Duodenal mucosa (tissue), 2 donors: Measurements from ENCODE around the gene NFIA.

Experiments
- H3K27ac ChIP-seq: one replicate; pipeline ENCODE4 v1.7.0; 2013; ENCODE audit warnings: low read depth, low read length
- H3K27me3 ChIP-seq, 2 donors: one replicate each; pipeline ENCODE4 v1.7.0; 2013; ENCODE audit warnings: low read length in 2 of 2, control low read depth in 1 of 2; ENCODE audit not compliant: insufficient read depth in 2 of 2, control insufficient read depth in 1 of 2
- H3K36me3 ChIP-seq, 2 donors: one replicate each; pipeline ENCODE4 v1.7.0; 2013; ENCODE audit warnings: low read length in 2 of 2, control low read depth in 1 of 2; ENCODE audit not compliant: insufficient read depth in 2 of 2, control insufficient read depth in 1 of 2
- H3K4me1 ChIP-seq, 2 donors: one replicate each; pipeline ENCODE4 v1.7.0; 2013; ENCODE audit warnings: low read length in 2 of 2, control low read depth in 1 of 2; ENCODE audit not compliant: insufficient read depth in 2 of 2, control insufficient read depth in 1 of 2
- H3K4me3 ChIP-seq, 2 donors: one replicate each; pipeline ENCODE4 v1.7.0; 2013; ENCODE audit warnings: low read length in 2 of 2, low read depth in 1 of 2
- H3K9ac ChIP-seq, 2 donors: one replicate each; pipeline ENCODE4 v1.7.0; 2013; ENCODE audit warnings: low read length in 2 of 2, low read depth in 1 of 2
- H3K9me3 ChIP-seq, 2 donors: one replicate each; pipeline ENCODE4 v1.7.0; 2013; ENCODE audit warnings: low read length in 2 of 2, control low read depth in 1 of 2; ENCODE audit not compliant: control insufficient read depth in 1 of 2

Gene NFIA

GRCh38 chr1:61082311-61083012 is at the start of gene NFIA:
Gene NFIA (plus strand): TSS chr1:61082561.
- peak within 1 kb of the TSS; percentile 77 for H3K27ac ChIP-seq
- peaks cover 45 to 55% of the 10 kb centered on the region in 2 donors for H3K4me1 ChIP-seq
- H3K36me3 ChIP-seq, result no peaks in the 10 kb centered on the region
- H3K9ac ChIP-seq, result peak within 1 kb of the TSS; percentile 53 to 59
- H3K9me3 ChIP-seq, result no peaks in the 10 kb centered on the region
- H3K27me3 ChIP-seq, result no peaks in the 10 kb centered on the region
- H3K4me3 ChIP-seq, result peak within 1 kb of the TSS; percentile 85 to 89

GRCh38 chr1:61035880-61036279 is 46.5 kb upstream of the NFIA start:
- Histone ChIP-seq H3K4me1 (no peaks in the 10 kb centered on the region), H3K27me3 (no peaks in the 10 kb centered on the region), H3K9ac (no peak overlapping the region), H3K9me3 (peaks cover 0 to 6% of the 10 kb centered on the region in 2 donors), H3K36me3 (no peaks in the 10 kb centered on the region), H3K4me3 (no peak overlapping the region), H3K27ac (no peak overlapping the region)

DNA sequence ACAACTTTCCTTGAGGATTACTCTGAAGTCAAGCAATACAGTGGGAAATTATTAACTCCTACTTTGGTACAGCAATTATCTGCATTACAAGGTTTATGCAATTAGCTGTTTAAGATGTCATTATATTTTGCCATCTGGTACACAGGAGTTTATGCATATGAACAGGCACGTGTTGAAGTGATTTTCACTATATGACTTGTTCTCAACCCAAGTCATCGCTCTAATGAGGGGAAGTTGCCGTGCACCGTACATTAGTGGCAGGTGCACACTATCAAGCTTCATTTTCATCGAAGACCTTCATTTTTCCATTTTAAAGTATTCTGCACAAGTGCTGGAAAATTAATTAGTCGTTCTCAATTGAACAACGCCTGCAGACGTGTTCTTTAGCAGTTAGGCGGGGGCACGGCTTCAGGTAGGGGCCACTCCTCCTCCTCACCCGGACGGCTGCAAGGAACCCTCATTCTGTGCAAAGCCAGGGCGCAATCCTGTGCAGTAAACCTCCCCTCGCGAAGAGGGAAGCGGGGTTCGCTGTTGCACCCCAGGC is 39.8 kb upstream of the NFIA start:
- Histone ChIP-seq H3K4me3 (peak overlapping the region; percentile 69 to 73), H3K36me3 (no peaks in the 10 kb centered on the region), H3K4me1 (peaks cover 4 to 6% of the 10 kb centered on the region in 2 donors), H3K27ac (no peak overlapping the region), H3K9me3 (no peaks in the 10 kb centered on the region), H3K27me3 (peaks cover 0 to 3% of the 10 kb centered on the region in 2 donors), H3K9ac (peak overlapping the region in 1 of 2 donors; percentile 63)

DNA sequence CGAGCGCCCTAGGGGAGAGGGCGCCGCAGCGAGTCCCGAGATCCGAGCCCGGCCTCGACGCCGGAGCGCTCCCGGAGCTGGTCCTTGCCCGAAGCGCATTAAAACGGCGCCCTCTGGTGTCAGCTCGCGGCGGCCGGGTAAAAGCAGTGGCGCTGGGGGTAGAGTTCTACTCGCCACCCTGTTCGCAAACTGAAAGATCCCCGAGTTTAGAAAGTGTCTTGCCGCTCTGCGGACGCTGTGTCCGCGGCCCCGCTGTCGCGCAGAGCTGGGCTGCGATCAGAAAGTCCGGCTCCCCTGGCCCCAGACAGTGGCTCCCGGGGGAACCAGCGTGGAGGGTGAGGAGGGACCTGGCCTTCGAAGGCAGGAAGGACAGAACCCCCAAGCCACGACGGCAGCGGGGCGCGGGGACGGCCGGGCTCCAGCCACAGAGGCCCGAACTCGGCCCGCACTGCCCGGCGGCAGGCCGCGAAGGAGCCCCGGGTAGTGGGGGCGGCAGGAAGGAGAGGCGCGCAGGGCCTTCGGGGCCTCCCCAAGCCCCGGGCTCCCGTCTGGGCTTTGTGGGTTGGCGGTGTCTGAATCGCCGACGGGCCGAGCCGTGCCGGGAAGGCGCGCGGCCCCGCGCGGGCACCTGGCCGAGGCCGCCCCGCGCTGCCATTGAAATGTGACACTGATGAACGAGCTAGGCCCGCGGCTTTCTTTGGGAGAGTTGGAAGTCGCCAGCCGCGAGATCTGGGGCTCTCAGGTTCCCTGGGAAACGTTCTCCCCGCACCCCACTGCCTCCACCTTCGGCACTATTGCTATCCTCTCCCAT is 39.1 kb upstream of the NFIA start:
- Histone ChIP-seq H3K9me3 (no peaks in the 10 kb centered on the region), H3K27ac (no peak overlapping the region), H3K27me3 (peaks cover 0 to 3% of the 10 kb centered on the region in 2 donors), H3K4me1 (peaks cover 4 to 6% of the 10 kb centered on the region in 2 donors), H3K4me3 (peak overlapping the region; percentile 69 to 73), H3K9ac (peak overlapping the region; percentile 43 to 63), H3K36me3 (no peaks in the 10 kb centered on the region)

DNA sequence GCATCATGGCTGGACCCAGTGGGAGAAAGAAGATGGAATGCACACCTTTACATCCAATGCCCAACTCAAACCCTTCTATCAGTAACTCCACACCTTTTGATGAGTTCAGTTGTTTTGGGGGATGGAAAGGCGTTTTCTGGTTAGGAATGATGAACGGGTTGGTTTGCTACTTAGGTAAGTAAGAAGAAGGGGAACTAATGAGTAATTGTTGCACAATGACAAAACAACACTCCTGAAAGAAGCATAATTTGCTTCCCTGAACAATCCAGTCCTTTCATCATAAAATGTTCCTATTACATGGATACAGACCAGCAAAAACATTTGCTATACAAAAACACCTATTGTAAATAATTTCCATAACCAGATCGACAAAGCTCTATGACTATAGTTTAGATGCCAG is 35.9 kb upstream of the NFIA start:
- H3K4me1 ChIP-seq, result peaks cover 8 to 9% of the 10 kb centered on the region in 2 donors
- peaks cover 0 to 6% of the 10 kb centered on the region in 2 donors for H3K27me3 ChIP-seq
- H3K27ac ChIP-seq, result no peak overlapping the region
- H3K9ac ChIP-seq, result no peak overlapping the region
- no peaks in the 10 kb centered on the region for H3K36me3 ChIP-seq
- no peaks in the 10 kb centered on the region for H3K9me3 ChIP-seq
- no peak overlapping the region for H3K4me3 ChIP-seq

DNA sequence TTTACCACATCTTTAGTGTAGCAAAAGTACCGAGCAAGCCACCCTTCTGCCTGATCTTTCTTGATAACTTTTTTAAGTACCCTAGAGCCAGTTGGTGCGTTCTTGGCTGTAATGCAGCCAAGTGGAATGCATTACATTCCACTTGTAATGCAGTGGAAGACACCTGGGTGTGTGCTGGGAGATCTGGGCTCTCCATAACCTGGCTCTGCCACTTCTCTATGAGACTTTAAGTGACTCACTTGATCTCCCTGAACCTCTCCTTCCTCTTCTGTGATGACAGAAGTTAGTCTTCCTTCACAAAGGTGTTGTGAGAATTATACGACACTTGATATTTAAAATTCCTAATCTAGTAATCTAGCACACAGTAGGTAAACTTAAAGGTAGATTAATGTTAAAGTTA is 35.3 kb upstream of the NFIA start:
- no peak overlapping the region for H3K9ac ChIP-seq
- H3K27me3 ChIP-seq, result peaks cover 0 to 6% of the 10 kb centered on the region in 2 donors
- H3K36me3 ChIP-seq, result no peaks in the 10 kb centered on the region
- no peaks in the 10 kb centered on the region for H3K9me3 ChIP-seq
- peaks cover 8 to 9% of the 10 kb centered on the region in 2 donors for H3K4me1 ChIP-seq
- no peak overlapping the region for H3K27ac ChIP-seq
- no peak overlapping the region for H3K4me3 ChIP-seq

- no peaks in the 10 kb centered on the region for H3K36me3 ChIP-seq
- peaks cover 14 to 23% of the 10 kb centered on the region in 2 donors for H3K4me1 ChIP-seq
- no peaks in the 10 kb centered on the region for H3K9me3 ChIP-seq
- H3K4me3 ChIP-seq, result peak overlapping the region; percentile 75 to 76
- H3K27me3 ChIP-seq, result peaks cover 0 to 3% of the 10 kb centered on the region in 2 donors
- peak overlapping the region; percentile 59 to 63 for H3K9ac ChIP-seq
- H3K27ac ChIP-seq, result peak overlapping the region; percentile 68
Measured at GRCh38 chr1:61049850-61050540, 32.4 kb upstream of the NFIA start.

- peak overlapping the region; percentile 59 to 63 for H3K9ac ChIP-seq
- H3K27me3 ChIP-seq, result peaks cover 0 to 3% of the 10 kb centered on the region in 2 donors
- H3K4me3 ChIP-seq, result peak overlapping the region; percentile 75 to 76
- H3K4me1 ChIP-seq, result peaks cover 22 to 31% of the 10 kb centered on the region in 2 donors
- no peaks in the 10 kb centered on the region for H3K36me3 ChIP-seq
- no peaks in the 10 kb centered on the region for H3K9me3 ChIP-seq
- H3K27ac ChIP-seq, result peak overlapping the region; percentile 68
Measured at GRCh38 chr1:61050541-61051442, 31.6 kb upstream of the NFIA start.

GRCh38 chr1:61051443-61051718 is 31.0 kb upstream of the NFIA start:
- peak overlapping the region; percentile 75 to 76 for H3K4me3 ChIP-seq
- no peak overlapping the region for H3K27ac ChIP-seq
- peak overlapping the region in 1 of 2 donors; percentile 23 for H3K9ac ChIP-seq
- H3K36me3 ChIP-seq, result no peaks in the 10 kb centered on the region
- H3K9me3 ChIP-seq, result no peaks in the 10 kb centered on the region
- H3K27me3 ChIP-seq, result peaks cover 0 to 3% of the 10 kb centered on the region in 2 donors
- peaks cover 26 to 31% of the 10 kb centered on the region in 2 donors for H3K4me1 ChIP-seq
